T-helper 2 cell treated with Interferon-gamma antibody and Interleukin-4, amounts not matched to agents 5 μg/mL and 100 μg/mL, for 36 hours (primary cell): Measurements from ENCODE around the gene PGAP1.

Source experiments
- DNase-seq: peaks from one replicate; pipeline ENCODE4 v3.0.0; 2021; ENCODE audit warnings: low spot score
- H3K27ac Mint-ChIP-seq: one replicate; pipeline ENCODE4 v1.8.0; 2021; ENCODE audit warnings: mild to moderate bottlenecking, mixed read lengths
- H3K27me3 Mint-ChIP-seq: one replicate; pipeline ENCODE4 v1.8.0; 2021; ENCODE audit warnings: low read depth, mixed read lengths
- H3K36me3 Mint-ChIP-seq: one replicate; pipeline ENCODE4 v1.8.0; 2021; ENCODE audit warnings: low read depth, mixed read lengths
- H3K4me1 Mint-ChIP-seq: one replicate; pipeline ENCODE4 v1.8.0; 2021; ENCODE audit warnings: low read depth, mixed read lengths
- H3K4me3 Mint-ChIP-seq: one replicate; pipeline ENCODE4 v1.8.0; 2022; ENCODE audit warnings: mild to moderate bottlenecking, moderate library complexity, mixed read lengths
- H3K9me3 Mint-ChIP-seq: one replicate; pipeline ENCODE4 v1.8.0; 2021; ENCODE audit warnings: mixed read lengths

Gene PGAP1

GRCh38 chr2:196959281-196959680 is 32.8 kb upstream of the PGAP1 start:
- Mint-ChIP-seq H3K4me3 (no peak overlapping the region), H3K36me3 (peaks cover 3% of the 10 kb centered on the region), H3K9me3 (peaks cover 9% of the 10 kb centered on the region), H3K4me1 (peaks cover 22% of the 10 kb centered on the region), H3K27me3 (no peaks in the 10 kb centered on the region), H3K27ac (no peak overlapping the region)
- no peak for DNase-seq

GRCh38 chr2:196957881-196958525 is 31.5 kb upstream of the PGAP1 start:
- peaks cover 9% of the 10 kb centered on the region for H3K9me3 Mint-ChIP-seq
- peaks cover 3% of the 10 kb centered on the region for H3K36me3 Mint-ChIP-seq
- H3K27ac Mint-ChIP-seq, result no peak overlapping the region
- H3K27me3 Mint-ChIP-seq, result no peaks in the 10 kb centered on the region
- DNase-seq, result no peak
- H3K4me3 Mint-ChIP-seq, result no peak overlapping the region
- peaks cover 18% of the 10 kb centered on the region for H3K4me1 Mint-ChIP-seq

- peaks cover 13% of the 10 kb centered on the region for H3K4me1 Mint-ChIP-seq
- no peak overlapping the region for H3K27ac Mint-ChIP-seq
- H3K9me3 Mint-ChIP-seq, result peaks cover 9% of the 10 kb centered on the region
- peaks cover 3% of the 10 kb centered on the region for H3K36me3 Mint-ChIP-seq
- H3K4me3 Mint-ChIP-seq, result no peak overlapping the region
- DNase-seq, result no peak
- H3K27me3 Mint-ChIP-seq, result no peaks in the 10 kb centered on the region
Observed at GRCh38 chr2:196957442-196957841, 30.9 kb upstream of the PGAP1 start.

GRCh38 chr2:196956069-196956468 is 29.6 kb upstream of the PGAP1 start:
- Mint-ChIP-seq H3K9me3 (peaks cover 9% of the 10 kb centered on the region), H3K36me3 (peaks cover 3% of the 10 kb centered on the region), H3K4me3 (no peak overlapping the region), H3K27me3 (no peaks in the 10 kb centered on the region), H3K27ac (no peak overlapping the region), H3K4me1 (peaks cover 3% of the 10 kb centered on the region)
- no peak for DNase-seq

DNA sequence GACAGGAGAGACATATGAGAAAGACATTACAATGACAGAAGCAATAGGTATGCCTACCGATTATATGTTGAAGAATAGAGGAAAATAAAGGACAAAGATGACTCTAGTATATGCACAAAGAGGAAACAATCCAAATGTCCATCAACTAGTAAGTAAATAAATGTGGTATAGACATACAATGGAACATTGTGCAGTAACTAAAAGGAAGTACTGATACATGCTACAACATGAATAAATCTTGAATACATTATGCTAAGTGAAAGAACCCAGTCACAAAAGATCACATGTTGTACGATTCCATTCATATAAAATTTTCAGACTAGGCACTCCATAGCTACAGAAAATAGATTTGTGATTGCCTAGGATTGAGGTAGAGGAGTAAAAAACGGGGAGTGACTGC is 28.5 kb upstream of the PGAP1 start:
- Mint-ChIP-seq H3K9me3 (peaks cover 9% of the 10 kb centered on the region), H3K4me3 (no peak overlapping the region), H3K4me1 (peaks cover 3% of the 10 kb centered on the region), H3K27ac (no peak overlapping the region), H3K27me3 (no peaks in the 10 kb centered on the region), H3K36me3 (peaks cover 3% of the 10 kb centered on the region)
- no peak for DNase-seq

DNA sequence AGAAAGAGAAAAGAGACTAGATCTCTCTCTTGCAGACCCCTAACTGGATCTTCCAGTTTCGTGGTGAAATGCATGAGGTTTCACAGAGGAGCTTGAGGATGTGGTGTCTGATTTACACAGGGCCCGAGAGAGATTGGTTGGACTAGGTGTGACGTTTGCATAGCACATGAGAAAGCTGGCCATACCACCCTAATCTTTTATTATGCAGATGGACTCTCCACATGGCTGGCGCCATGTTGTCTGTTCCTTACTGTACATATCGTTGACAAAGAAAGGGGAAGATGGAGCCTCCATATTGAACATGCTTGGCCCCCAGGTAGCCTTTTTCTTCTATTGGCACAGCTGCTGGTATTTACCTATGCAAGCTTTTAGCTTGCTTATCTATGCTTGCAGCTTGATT is 27.5 kb upstream of the PGAP1 start:
- Mint-ChIP-seq H3K27me3 (no peaks in the 10 kb centered on the region), H3K27ac (no peak overlapping the region), H3K36me3 (peaks cover 5% of the 10 kb centered on the region), H3K9me3 (peaks cover 5% of the 10 kb centered on the region), H3K4me3 (no peak overlapping the region), H3K4me1 (peaks cover 3% of the 10 kb centered on the region)
- DNase-seq, result no peak

DNA sequence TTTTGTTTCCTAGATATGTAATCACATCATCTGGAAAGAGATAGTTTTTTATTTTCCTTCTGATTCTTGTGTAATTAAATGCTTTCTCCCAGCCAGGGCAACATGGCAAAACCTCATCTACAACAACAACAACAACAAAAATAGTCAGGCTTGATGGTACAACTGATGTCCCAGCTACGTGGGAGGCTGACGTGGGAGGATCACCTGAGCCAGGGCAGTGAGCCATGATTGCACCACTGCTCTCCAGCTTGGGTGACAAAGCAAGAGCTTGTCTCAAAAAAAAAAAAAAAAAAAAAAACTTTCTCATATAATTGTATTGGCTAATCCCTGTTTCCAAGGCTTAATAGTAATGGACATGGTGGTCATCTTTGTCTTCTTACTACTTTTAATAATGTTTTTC is 26.4 kb upstream of the PGAP1 start:
- H3K36me3 Mint-ChIP-seq, result peaks cover 2% of the 10 kb centered on the region
- H3K9me3 Mint-ChIP-seq, result no peaks in the 10 kb centered on the region
- no peak overlapping the region for H3K27ac Mint-ChIP-seq
- peaks cover 3% of the 10 kb centered on the region for H3K4me1 Mint-ChIP-seq
- DNase-seq, result no peak
- H3K4me3 Mint-ChIP-seq, result no peak overlapping the region
- H3K27me3 Mint-ChIP-seq, result no peaks in the 10 kb centered on the region

DNA sequence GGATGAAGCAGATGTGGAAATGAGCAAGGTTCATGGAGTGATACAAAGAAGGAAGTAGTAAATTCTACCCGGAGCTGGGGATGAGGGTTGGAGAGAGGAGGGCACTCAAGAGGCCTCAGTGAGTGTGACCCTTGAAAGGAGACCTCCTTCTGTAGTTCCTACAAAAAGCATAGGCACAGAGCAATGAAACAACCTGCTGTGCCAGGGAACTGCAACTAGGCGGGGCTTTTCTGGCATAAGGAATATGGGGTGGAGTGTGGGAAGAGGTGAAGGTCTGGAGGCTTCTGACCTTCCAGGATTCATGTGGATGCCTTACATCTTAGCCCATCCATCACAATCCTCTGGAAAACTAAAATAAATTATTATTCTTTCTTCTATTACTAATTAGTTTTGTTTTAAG is 25.5 kb upstream of the PGAP1 start:
- H3K4me1 Mint-ChIP-seq, result peaks cover 3% of the 10 kb centered on the region
- H3K27me3 Mint-ChIP-seq, result no peaks in the 10 kb centered on the region
- H3K4me3 Mint-ChIP-seq, result no peak overlapping the region
- H3K36me3 Mint-ChIP-seq, result peaks cover 2% of the 10 kb centered on the region
- no peak overlapping the region for H3K27ac Mint-ChIP-seq
- no peak for DNase-seq
- H3K9me3 Mint-ChIP-seq, result no peaks in the 10 kb centered on the region

DNA sequence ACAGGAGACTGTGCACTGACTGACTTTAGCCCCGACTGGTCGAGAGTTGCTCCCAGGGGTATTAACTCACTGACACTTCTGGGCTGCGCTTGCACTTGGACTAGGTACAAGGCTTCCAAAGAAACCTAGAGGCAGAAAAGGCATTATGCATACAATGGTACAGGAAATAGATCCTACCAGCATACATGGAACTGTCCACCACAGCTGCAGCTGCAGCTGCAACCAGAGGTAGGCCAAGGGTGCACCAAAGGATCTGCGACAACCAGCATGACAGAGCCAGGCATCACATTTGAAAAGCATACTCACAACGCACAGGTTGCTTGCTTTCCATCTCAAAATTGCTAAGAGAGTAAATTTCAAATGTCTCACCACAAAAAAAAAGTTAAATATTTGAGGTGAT is 22.6 kb upstream of the PGAP1 start:
- H3K27ac Mint-ChIP-seq, result no peak overlapping the region
- no peak overlapping the region for H3K4me3 Mint-ChIP-seq
- H3K27me3 Mint-ChIP-seq, result no peaks in the 10 kb centered on the region
- H3K9me3 Mint-ChIP-seq, result no peaks in the 10 kb centered on the region
- H3K4me1 Mint-ChIP-seq, result peaks cover 2% of the 10 kb centered on the region
- DNase-seq, result no peak
- H3K36me3 Mint-ChIP-seq, result peaks cover 2% of the 10 kb centered on the region

DNA sequence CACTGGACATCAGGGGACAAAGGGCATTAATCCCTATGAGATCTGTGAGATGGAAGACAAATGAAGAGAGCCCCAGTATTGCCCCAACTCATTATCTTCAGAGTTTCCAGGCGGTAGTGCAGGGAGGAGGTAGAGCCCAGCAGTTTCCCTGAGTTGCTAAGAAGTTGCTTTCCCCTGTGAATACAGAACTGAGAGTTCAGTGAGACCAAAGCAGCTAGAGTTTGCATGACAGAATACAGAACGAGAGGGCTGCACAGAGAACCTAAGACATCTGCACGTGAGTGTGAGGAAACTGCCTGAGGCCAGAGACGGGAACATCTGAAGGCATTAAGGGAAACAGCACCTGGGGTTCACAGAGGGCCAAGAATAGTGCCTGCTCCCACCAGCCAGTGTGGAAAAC is 18.1 kb upstream of the PGAP1 start:
- Mint-ChIP-seq H3K4me1 (no peaks in the 10 kb centered on the region), H3K9me3 (no peaks in the 10 kb centered on the region), H3K27me3 (no peaks in the 10 kb centered on the region), H3K4me3 (no peak overlapping the region), H3K36me3 (peaks cover 2% of the 10 kb centered on the region), H3K27ac (no peak overlapping the region)
- no peak for DNase-seq

DNA sequence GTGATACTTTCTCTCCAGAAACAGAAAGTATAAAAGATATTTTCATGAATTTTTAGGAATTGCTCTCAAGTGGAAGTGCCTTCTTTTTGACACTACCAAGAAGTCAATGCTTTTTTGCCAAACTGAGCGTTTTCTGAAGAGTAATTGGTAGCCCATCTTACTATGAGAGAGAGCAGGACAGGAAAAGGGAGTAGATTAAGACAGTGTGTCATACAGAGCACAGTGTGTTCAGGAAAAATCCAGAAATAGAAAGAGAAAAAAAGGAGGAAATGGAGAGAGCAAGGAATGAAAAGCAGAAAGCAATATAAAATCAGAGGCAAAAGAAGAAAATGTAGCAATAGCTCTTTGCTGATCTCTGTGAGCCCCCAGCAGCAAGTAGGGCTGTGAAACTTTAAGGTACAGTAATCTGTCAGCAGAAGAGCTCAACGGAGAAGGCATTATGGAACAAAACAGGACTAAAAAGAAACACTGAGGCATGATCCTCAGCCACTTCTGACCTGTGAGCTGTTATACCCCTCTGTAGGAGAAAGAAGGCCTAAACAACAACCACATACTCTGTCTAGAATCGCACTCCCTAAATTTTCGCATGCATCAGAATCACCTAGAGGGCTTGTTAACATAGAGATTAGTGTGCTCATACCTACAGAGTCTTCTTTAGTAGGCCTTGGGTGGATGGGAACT is 15.0 kb upstream of the PGAP1 start:
- DNase-seq, result no peak
- H3K27ac Mint-ChIP-seq, result no peak overlapping the region
- H3K4me1 Mint-ChIP-seq, result no peaks in the 10 kb centered on the region
- no peaks in the 10 kb centered on the region for H3K36me3 Mint-ChIP-seq
- H3K9me3 Mint-ChIP-seq, result no peaks in the 10 kb centered on the region
- H3K27me3 Mint-ChIP-seq, result no peaks in the 10 kb centered on the region
- no peak overlapping the region for H3K4me3 Mint-ChIP-seq

DNA sequence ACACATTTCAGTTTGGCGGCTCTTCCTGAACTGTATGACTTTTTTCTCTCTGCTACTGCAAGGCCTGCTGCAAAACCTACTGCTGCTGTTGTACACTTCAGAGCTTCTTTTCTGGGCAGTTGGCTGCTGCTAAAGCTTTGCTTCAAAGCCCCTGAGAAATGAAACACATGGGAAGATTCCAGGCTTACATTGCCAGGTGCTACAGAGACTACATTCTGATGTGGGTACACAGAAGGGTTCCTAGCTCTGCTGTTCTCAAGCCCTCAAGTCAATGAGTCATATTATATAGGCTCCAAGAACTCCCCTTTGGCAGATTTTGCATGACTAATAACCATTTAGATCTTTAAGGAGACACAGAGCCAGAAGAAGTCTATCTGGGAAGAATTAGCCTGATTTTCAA is 12.9 kb upstream of the PGAP1 start:
- H3K27ac Mint-ChIP-seq, result no peak overlapping the region
- H3K4me1 Mint-ChIP-seq, result no peaks in the 10 kb centered on the region
- no peaks in the 10 kb centered on the region for H3K9me3 Mint-ChIP-seq
- no peaks in the 10 kb centered on the region for H3K27me3 Mint-ChIP-seq
- H3K4me3 Mint-ChIP-seq, result no peak overlapping the region
- H3K36me3 Mint-ChIP-seq, result no peaks in the 10 kb centered on the region
- DNase-seq, result no peak

GRCh38 chr2:196935432-196935831 is 8.9 kb upstream of the PGAP1 start:
- Mint-ChIP-seq H3K27ac (no peak overlapping the region), H3K4me1 (peaks cover 1% of the 10 kb centered on the region), H3K27me3 (no peaks in the 10 kb centered on the region), H3K4me3 (no peak overlapping the region), H3K9me3 (no peaks in the 10 kb centered on the region), H3K36me3 (no peaks in the 10 kb centered on the region)
- no peak for DNase-seq

DNA sequence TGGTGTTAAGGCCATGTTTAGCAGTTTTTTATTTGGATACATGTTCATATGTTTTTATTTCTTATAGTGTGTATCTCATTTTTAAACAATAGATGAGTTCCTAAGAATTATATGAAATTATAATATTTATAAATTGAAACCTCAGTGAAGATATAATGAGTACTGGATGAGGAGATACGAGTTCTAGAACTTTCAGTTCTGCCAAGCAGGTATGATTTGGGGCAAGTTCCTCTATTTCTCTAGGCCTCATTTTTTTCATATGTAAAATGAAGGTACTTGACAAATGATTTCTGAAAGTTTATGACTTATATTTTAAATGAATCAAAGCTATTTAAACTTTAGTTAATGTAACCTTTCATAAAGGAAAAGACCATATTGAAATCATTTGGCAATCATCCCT is 8.2 kb upstream of the PGAP1 start:
- Mint-ChIP-seq H3K9me3 (no peaks in the 10 kb centered on the region), H3K36me3 (no peaks in the 10 kb centered on the region), H3K27ac (no peak overlapping the region), H3K4me1 (peaks cover 1% of the 10 kb centered on the region), H3K4me3 (no peak overlapping the region), H3K27me3 (no peaks in the 10 kb centered on the region)
- DNase-seq, result no peak

DNA sequence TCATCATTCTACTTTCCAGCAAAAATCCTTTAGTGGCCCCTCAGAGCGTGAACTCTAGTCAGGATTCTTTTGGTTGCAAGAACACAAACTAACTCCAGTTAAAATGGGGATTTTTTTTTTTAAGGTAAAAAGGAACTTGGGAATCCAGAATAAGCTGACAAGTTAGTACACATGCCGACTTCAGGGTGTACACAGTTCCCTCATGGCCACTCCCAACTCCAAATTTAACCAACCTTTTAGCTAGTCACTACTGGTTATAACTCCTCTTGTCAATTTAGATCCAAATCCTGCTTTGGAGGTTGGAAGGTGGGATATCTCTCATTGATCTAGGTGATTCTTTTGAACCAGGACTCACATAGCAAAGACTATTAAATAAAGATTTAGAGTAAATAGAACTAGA is 5.0 kb upstream of the PGAP1 start:
- H3K4me3 Mint-ChIP-seq, result no peak overlapping the region
- H3K9me3 Mint-ChIP-seq, result no peaks in the 10 kb centered on the region
- no peak overlapping the region for H3K27ac Mint-ChIP-seq

More for the DNA sequence above, 5.0 kb upstream of the PGAP1 start:
- DNase-seq, result no peak
- Mint-ChIP-seq H3K4me1 (peaks cover 9% of the 10 kb centered on the region), H3K27me3 (no peaks in the 10 kb centered on the region), H3K36me3 (no peaks in the 10 kb centered on the region)
